ENCODE data around the gene CRYGA. TPM values are rescaled to one million over a fixed set of nuclear protein-coding genes. Genes with fewer than 3 reads are reported as not detected.
A peak's percentile ranks its signal among the peaks of the same experiment; 100 is the strongest.

The CRYGA gene
- polyA plus RNA-seq, 1 donor (not counting 4 experiments of a cell fraction or from before 2014, with no cell fraction given): not detected

DNA sequence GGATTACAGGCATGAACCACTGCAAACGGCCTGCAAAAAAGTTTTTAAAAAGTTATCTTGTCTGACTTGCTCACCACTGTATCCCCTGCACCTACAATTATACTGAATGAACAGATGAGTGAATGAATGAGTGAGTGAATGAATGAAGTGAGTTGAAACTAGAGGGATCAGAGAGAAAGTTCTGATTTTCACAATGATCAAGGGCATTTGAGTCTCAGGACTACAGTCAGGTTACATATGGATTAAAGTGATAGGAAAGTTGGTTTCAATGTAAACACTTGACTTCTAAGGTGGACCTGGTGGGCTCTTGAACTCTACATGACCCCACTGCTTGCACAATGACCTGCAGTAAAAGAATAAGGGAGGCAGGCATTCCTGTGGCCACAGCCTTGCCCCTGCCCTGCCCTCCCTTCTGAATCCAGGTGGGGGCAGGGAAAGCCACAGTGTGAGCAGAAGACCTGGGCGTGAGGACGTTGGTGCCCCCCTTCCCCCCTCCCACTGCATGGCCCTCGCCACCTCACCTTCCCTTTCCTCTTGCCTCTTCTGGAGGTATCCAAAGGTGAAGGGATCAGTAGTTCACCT lies 15.7 kb upstream of the CRYGA start:
- TF ChIP-seq, protein P1, sequence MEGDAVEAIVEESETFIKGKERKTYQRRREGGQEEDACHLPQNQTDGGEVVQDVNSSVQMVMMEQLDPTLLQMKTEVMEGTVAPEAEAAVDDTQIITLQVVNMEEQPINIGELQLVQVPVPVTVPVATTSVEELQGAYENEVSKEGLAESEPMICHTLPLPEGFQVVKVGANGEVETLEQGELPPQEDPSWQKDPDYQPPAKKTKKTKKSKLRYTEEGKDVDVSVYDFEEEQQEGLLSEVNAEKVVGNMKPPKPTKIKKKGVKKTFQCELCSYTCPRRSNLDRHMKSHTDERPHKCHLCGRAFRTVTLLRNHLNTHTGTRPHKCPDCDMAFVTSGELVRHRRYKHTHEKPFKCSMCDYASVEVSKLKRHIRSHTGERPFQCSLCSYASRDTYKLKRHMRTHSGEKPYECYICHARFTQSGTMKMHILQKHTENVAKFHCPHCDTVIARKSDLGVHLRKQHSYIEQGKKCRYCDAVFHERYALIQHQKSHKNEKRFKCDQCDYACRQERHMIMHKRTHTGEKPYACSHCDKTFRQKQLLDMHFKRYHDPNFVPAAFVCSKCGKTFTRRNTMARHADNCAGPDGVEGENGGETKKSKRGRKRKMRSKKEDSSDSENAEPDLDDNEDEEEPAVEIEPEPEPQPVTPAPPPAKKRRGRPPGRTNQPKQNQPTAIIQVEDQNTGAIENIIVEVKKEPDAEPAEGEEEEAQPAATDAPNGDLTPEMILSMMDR (optimal IDR thresholded peaks at IDR 0.05 in 1 of 3, IDR thresholded peaks at IDR 0.05 in 1 of 3, conservative IDR thresholded peaks at IDR 0.05 in 1 of 3; ENCODE audit: extremely low read depth in 1 of 3, insufficient read depth in 2 of 3, low read length in 3 of 3): no peak
- no peak for TF ChIP-seq EZH2 (IDR thresholded peaks at IDR 0.05; ENCODE audit: low read length)
- Histone ChIP-seq H2AFZ (ENCODE audit: control insufficient read depth, low read length) (no peak overlapping the region), H3K4me1 (ENCODE audit: control insufficient read depth, extremely low read depth, insufficient read depth, low read length) (no peaks in the 10 kb centered on the region), H3K9me1 (ENCODE audit: control insufficient read depth, extremely low read depth, insufficient read depth, low read length) (no peaks in the 10 kb centered on the region), H3K27ac (ENCODE audit: control insufficient read depth, insufficient read depth, low read length) (no peak overlapping the region), H3K9ac (ENCODE audit: control insufficient read depth, extremely low read depth, insufficient read depth, low read length) (no peak overlapping the region), H3K27me3 (ENCODE audit: control insufficient read depth, extremely low read depth, insufficient read depth, low read length) (peaks cover 8% of the 10 kb centered on the region), H3K36me3 (ENCODE audit: control insufficient read depth in 2 of 2, extremely low read depth in 1 of 2, insufficient read depth in 2 of 2, low read length in 2 of 2) (no peaks in the 10 kb centered on the region), H3K4me3 (ENCODE audit: control insufficient read depth in 2 of 3, extremely low read depth in 1 of 3, insufficient read depth in 2 of 3, low read depth in 1 of 3, low read length in 3 of 3) (no peak overlapping the region), H3K9me3 (ENCODE audit: control insufficient read depth, low read depth, low read length) (no peaks in the 10 kb centered on the region), H4K20me1 (ENCODE audit: control insufficient read depth, extremely low read depth, insufficient read depth, low read length) (no peaks in the 10 kb centered on the region), H3K4me2 (ENCODE audit: control insufficient read depth, extremely low read depth, insufficient read depth, low read depth, low read length) (no peak overlapping the region), H3K79me2 (ENCODE audit: control insufficient read depth, insufficient read depth, low read length) (no peaks in the 10 kb centered on the region)
- DNase-seq (ENCODE audit: low read depth, low spot score) (no peak), FAIRE-seq (no peak)
- dilution Hi-C loops (cut with MboI; ENCODE audit: extremely low pct_ligation_motif_present, low sequenced_read_pairs): no loop called here

DNA sequence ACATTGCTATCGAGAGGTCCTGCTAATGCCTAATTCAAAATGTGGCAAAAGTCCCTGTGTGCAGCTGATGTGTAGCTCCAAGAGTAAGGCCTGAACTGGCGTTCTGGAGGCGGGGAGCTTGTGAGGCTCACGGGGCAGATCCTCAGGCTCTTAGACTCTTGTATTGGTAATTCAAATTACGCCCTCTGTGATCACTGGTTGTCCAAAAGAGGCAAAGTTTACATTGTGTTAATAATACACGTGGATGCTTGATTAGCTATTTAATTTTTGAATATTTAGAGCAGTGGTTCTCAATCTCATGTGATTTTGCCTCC lies 12.4 kb upstream of the CRYGA start:
- H3K36me3 ChIP-seq (ENCODE audit: control insufficient read depth in 2 of 2, extremely low read depth in 1 of 2, insufficient read depth in 2 of 2, low read length in 2 of 2): no peaks in the 10 kb centered on the region
- H3K79me2 ChIP-seq (ENCODE audit: control insufficient read depth, insufficient read depth, low read length): no peaks in the 10 kb centered on the region
- TF ChIP-seq EZH2 (IDR thresholded peaks at IDR 0.05; ENCODE audit: low read length): no peak
- TF ChIP-seq, protein P1 (optimal IDR thresholded peaks at IDR 0.05 in 1 of 3, IDR thresholded peaks at IDR 0.05 in 1 of 3, conservative IDR thresholded peaks at IDR 0.05 in 1 of 3; ENCODE audit: extremely low read depth in 1 of 3, insufficient read depth in 2 of 3, low read length in 3 of 3): no peak
- H3K4me1 ChIP-seq (ENCODE audit: control insufficient read depth, extremely low read depth, insufficient read depth, low read length): no peaks in the 10 kb centered on the region
- no peaks in the 10 kb centered on the region for H4K20me1 ChIP-seq (ENCODE audit: control insufficient read depth, extremely low read depth, insufficient read depth, low read length)
- no peak for FAIRE-seq
- H3K4me2 ChIP-seq (ENCODE audit: control insufficient read depth, extremely low read depth, insufficient read depth, low read depth, low read length): no peak overlapping the region
- dilution Hi-C loops (cut with MboI; ENCODE audit: extremely low pct_ligation_motif_present, low sequenced_read_pairs): no loop called here
- H3K4me3 ChIP-seq (ENCODE audit: control insufficient read depth in 2 of 3, extremely low read depth in 1 of 3, insufficient read depth in 2 of 3, low read depth in 1 of 3, low read length in 3 of 3): no peak overlapping the region
- no peaks in the 10 kb centered on the region for H3K9me3 ChIP-seq (ENCODE audit: control insufficient read depth, low read depth, low read length)
- no peaks in the 10 kb centered on the region for H3K27me3 ChIP-seq (ENCODE audit: control insufficient read depth, extremely low read depth, insufficient read depth, low read length)
- H3K27ac ChIP-seq (ENCODE audit: control insufficient read depth, insufficient read depth, low read length): no peak overlapping the region
- H2AFZ ChIP-seq (ENCODE audit: control insufficient read depth, low read length): peak overlapping the region; percentile 49
- no peaks in the 10 kb centered on the region for H3K9me1 ChIP-seq (ENCODE audit: control insufficient read depth, extremely low read depth, insufficient read depth, low read length)
- no peak for DNase-seq (ENCODE audit: low read depth, low spot score)
- H3K9ac ChIP-seq (ENCODE audit: control insufficient read depth, extremely low read depth, insufficient read depth, low read length): no peak overlapping the region

All from keratinocyte (primary cell).